DND-41 (cell line): ENCODE results near the gene MPP2.

Experiments
- EZH2 ChIP-seq: IDR thresholded peaks from 3 replicates; pipeline ENCODE4 v1.6.1; 2012; ENCODE audit warnings: borderline replicate concordance, low read depth, mild to moderate bottlenecking, moderate library complexity, low read length, inconsistent platforms; ENCODE audit not compliant: severe bottlenecking
- TF ChIP-seq, protein P1 (sequence below): IDR thresholded peaks from 2 replicates; pipeline ENCODE4 v1.5.1; 2012; ENCODE audit warnings: borderline replicate concordance, low read length, moderate library complexity, mild to moderate bottlenecking; ENCODE audit not compliant: poor library complexity, severe bottlenecking; ENCODE audit errors: extremely low read depth

DNA sequence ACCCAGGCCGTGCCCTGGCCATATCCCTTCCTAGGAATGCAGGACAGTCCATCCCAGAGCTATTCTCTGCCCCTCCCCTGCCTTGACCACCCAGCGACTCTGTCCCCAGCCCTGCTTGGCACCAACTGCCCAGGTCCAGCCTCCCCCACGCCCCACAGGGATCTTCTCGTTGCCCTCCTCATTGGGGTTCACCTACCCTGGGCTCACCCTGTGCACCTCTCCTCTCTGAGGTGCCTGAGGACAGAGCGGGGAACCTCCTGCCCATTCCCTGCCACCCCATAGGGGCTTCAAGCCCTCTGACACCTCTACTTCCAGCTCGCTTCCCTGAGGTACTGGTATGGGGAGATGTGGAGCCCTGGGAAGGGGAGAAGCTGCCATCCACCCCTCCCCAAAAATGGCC is 6.2 kb upstream of the MPP2 start:
- TF ChIP-seq, protein P1, sequence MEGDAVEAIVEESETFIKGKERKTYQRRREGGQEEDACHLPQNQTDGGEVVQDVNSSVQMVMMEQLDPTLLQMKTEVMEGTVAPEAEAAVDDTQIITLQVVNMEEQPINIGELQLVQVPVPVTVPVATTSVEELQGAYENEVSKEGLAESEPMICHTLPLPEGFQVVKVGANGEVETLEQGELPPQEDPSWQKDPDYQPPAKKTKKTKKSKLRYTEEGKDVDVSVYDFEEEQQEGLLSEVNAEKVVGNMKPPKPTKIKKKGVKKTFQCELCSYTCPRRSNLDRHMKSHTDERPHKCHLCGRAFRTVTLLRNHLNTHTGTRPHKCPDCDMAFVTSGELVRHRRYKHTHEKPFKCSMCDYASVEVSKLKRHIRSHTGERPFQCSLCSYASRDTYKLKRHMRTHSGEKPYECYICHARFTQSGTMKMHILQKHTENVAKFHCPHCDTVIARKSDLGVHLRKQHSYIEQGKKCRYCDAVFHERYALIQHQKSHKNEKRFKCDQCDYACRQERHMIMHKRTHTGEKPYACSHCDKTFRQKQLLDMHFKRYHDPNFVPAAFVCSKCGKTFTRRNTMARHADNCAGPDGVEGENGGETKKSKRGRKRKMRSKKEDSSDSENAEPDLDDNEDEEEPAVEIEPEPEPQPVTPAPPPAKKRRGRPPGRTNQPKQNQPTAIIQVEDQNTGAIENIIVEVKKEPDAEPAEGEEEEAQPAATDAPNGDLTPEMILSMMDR: no peak
- TF ChIP-seq EZH2: no peak
